ENCODE measurements around the gene RBMS2.
"Not testable (repeated sequence)": the region's sequence is repeated elsewhere in the genome, so short reads cannot be mapped to it uniquely, and the experiment has no call there.

RBMS2 gene

DNA sequence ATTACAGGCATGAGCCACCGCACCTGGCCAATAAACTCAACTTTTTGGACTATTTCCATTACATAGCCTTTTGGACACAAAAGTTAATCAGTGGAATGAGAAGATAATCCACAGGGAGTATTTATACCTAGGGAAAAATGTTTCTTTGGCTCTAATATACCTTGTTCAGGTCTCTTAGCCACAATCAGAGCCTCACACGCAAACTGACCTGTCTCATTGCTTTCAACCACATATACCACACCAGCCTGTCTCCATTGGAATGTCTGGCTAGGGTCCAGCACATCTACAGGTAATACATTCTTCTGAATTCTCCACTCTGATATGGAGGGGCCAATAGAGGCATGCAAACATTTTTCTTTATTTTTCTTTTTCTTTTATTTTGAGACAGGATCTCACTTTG is 3.8 kb upstream of the RBMS2 start:
- DNase-seq (ENCODE audit: extremely low read depth in 1 of 2, low read depth in 1 of 2), result no peak

DNA sequence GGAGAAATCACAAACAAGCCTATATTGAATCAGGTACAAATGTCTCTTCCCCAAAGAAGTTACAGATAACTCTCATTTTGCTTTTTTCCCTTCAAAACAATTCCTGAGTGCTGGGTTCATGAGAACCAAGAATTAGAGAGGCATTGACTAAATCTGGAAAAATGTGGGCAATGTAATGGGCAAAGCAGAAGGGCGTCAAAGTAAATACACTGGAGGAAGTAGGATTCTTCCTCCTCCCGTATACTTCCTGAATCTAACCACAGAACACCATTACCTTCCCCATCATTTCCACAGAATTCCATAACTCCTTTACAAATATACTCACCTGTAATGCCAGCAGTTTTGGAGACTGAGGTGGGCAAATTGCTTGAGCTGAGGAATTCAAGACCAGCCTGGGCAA is 3.0 kb upstream of the RBMS2 start:
- no peak for DNase-seq (ENCODE audit: extremely low read depth in 1 of 2, low read depth in 1 of 2)

DNA sequence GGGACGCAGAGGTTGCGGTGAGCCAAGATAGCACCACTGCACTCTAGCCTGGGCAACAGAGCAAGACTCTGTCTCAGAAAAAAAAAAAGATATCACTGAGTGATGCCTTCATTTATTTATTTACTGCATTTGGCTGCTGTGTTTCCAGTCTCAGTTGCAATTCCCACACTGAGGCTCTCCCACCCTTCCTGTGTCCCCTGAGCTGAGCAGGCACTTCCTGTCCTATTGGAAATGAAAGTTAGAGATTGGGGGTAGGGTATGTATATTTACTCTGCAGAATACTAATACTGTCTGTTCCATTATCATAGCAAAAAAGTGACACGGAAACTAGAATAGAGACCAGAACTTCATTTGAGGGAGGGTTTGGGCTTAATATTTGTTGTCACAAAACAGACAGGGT is 1.6 kb upstream of the RBMS2 start:
- no peak for DNase-seq (ENCODE audit: extremely low read depth in 1 of 2, low read depth in 1 of 2)

DNA sequence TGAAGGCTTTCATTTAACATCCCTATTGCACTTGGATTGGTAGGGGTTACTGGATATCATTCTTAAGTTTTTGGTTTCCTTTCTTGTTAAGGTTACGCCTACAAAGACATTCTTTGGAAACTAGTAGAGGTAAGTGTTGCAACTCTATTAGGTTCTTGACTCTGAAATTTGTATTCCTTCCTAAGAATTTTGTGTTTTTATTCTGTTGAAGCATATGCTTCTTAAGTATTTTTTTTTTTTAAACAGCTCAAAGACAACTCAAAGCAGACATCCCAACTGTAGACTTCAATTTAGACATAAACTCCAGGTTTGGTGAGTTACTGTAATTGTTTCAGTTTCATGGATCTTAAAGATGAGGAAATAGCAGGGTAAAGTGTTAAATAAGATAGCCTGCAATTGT is 1.1 kb upstream of the RBMS2 start:
- no peak for DNase-seq (ENCODE audit: extremely low read depth in 1 of 2, low read depth in 1 of 2)

DNA sequence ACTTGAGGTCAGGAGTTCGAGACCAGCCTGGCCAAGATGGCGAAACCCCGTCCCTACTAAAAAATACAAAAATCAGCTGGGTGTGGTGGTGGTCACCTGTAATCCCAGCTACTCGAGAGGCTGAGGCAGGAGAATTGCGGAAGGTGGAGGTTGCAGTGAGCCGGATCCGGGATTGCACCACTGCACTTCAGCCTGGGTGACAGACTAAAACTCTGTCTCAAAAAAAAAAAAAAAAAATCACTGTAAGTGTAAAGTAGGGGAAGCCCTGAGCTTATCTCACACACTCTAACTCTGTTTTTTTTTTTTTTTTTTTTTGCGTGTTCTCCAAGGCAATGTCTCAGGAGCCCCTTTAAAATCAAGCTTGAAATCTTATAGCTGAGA is 421 bp upstream of the RBMS2 start:
- no peak for DNase-seq (ENCODE audit: extremely low read depth in 1 of 2, low read depth in 1 of 2)

DNA sequence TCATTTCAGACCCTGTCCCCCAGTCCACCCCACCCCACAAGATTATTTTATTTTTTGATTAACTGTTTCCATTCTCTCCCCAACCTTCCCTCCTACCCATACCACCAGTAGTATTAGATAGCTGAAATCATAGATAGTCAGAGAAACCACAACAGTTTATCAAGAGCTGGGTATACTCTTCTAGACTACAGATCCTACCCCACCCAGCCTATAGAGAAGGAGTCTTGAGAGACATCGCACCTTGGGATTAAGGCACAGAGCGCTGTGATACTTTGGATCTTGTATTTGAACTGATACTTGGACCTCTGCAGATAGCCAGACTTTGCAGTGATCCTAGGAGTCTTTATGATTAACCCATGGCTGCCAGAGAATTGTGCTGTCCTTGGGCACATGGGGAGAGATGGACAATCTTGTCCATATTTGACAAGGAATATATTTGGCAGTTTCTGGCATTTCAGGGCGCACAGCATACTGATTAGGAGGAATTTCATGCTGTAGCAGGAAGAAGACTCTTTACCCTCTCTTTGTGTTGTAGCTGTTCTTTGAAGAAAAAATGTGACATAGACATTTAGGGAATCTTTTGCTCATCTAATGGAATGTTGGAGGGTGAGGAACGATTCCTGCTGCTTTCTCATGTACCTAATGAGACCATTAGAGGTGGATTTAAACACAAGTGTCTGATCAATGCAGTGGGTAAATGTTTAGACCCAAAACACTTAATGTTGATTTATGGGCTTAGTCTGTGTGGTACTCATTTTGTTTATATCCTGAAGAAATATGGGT is 982 bp downstream of the RBMS2 start:
- no peak for DNase-seq (ENCODE audit: extremely low read depth in 1 of 2, low read depth in 1 of 2)

DNA sequence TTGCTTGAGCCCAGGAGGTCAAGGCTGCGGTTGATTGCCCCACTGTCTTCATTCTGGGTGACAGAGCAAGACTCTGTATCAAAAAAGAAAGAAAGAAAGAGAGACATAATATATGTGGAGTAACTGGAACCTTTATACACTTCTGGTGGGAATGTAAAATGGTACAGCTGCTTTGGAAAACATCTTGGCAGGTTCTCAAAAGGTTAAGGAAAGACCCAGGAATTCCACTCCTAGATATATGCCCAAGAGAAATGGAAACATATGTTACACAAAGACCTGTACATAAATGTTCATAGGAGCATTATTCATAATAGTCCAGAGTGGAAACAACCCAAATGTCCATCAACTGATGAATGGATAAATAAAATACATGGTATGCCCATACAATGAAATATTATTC is 7.2 kb downstream of the RBMS2 start:
- no peak for DNase-seq (ENCODE audit: extremely low read depth in 1 of 2, low read depth in 1 of 2)

DNA sequence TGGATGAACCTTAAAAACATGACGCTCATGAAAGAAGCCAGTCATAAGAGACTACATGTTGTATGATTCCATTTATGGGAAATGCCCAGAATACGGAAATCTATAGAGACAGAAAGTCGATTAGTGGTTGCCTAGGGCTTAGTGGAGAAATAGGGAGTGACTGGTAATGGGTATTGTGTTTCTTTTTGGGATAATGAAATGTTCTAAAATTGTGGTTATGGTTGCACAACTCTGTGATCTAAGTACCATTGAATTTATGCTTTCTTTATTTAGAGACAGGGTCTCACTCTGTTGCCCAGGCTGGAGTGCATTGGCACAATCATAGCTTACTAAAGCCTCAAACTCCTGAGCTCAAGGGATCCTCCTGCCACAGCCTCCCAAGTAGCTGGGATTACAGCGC is 8.0 kb downstream of the RBMS2 start:
- no peak for DNase-seq (ENCODE audit: extremely low read depth in 1 of 2, low read depth in 1 of 2)

DNA sequence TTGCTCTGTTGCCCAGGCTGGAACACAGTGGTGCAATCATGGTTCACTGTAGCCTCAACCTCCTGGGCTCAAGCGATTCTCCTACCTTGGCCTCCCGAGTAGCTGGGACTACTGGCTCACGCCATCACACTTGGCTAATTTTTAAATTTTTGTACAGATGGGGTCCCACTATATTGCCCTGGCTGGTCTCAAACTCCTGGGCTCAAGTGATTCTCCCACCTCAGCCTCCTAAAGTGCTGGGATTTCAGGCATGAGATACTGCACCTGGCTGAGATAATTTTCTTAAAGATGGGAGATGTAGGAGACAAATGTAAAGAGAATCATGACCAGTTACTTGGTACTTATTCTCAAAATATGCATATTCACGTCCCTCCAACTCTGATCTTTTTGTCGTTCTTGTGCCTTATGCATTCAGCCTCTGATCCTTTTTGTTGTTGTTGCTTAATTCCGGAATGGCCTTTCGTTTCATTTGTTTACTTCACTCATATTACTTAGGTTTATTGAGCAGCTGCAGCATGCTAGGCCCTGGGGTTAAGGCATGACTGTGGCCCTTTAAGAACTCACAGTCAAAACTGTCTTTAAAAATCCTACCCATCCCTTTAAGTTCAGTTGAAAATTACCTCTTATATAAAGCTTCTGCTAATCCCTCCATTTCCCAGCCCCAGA is 8.9 kb downstream of the RBMS2 start:
- DNase-seq (ENCODE audit: extremely low read depth in 1 of 2, low read depth in 1 of 2), result no peak

DNA sequence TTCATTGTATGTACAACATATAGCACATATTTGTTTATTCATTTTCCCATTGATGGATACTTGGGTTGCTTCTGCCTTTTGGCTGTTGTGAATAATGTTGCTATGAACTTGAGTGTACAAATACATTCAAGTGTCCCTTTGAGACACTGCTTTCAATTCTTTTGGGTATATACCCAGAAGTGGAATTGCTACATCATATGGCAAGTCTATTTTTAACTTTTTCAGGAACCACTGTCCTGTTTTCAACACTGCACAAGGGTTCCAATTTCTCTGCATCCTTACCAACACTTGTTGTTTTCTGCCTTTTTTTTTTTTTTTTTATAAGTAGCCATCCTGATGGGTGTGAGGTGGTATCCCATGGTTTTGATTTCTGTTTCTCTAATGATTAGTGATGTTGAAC is 15.9 kb downstream of the RBMS2 start:
- DNase-seq (ENCODE audit: extremely low read depth in 1 of 2, low read depth in 1 of 2), result no peak

DNA sequence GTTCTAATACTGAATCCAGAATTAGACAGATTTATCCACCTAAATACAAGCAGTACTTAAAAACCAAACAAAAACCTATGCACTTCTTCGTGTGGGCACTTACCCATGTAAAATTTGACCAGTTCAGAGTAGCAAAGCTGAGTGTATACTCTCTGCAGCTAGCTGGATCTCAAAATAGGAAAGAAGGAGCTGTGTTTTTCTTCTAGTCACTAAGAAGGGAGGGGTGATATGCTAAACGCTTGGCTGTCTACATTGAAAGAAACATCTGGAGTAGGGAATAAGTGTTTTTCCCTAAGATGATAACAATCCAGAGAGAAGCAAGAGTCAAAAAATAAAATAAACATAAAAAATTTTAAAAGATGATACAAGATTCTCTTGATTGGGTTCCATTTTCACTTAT is 20.0 kb downstream of the RBMS2 start:
- DNase-seq (ENCODE audit: extremely low read depth in 1 of 2, low read depth in 1 of 2), result no peak

DNA sequence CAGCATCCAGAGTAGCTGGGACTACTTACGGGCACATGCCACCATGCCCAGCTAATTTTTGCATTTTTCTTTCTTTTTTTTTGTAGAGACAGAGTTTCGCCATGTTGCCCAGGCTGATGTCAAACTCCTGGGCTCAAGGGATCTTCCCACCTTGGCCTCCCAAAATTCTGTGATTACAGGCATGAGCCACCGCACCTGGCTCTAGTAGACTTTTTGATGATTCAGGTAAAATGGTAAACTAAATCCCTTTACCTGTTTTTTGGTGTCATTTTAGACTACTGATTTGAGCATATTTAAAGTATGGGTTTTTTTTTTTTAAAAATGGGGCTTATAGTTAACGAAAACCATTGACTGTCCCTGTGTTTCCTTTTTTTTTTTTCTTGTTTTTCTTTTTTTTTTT is 20.5 kb downstream of the RBMS2 start:
- no peak for DNase-seq (ENCODE audit: extremely low read depth in 1 of 2, low read depth in 1 of 2)

DNA sequence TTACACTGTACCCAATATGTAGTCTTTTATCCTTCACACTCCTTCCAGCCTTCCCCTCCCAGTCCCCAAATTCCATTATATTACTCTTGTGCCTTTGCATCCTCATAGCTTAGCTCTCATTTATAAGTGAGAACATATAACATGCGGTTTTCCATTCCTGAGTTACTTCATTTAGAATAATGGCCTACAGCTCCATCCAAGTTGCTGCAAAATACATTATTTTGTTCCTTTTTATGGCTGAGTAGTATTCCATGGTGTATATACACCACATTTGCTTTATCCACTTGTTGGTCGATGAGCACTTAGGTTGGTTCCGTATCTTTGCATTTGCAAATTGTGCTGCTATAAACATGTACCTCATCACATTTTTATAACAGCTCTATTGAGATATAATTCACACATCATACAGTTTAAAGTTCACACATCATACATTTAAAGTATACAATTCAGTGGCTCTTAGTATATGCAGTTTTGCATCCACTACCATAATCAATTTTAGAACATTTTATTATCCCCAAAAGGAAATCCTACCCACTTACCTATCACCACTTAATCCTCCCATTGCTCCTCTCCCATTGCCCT is 23.5 kb downstream of the RBMS2 start:
- DNase-seq (ENCODE audit: extremely low read depth in 1 of 2, low read depth in 1 of 2), result no peak

DNA sequence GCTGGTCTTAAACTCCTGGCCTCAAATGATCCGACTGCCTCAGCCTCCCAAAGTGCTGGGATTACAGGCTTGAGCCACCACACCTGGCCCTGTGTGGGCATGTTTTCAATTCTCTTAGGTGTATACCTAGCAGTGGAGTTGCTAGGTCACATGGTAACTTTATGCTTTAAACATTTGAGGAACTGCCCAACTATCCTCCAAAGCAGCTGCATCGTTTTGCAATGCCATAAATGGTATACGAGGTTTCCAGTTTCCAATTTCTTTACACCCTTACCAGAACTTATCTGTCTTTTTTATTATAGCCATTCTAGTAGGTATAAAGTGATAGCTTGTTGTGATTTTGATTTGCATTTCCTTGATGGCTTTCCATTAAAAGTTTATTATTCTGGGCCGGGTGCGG is 25.1 kb downstream of the RBMS2 start:
- DNase-seq (ENCODE audit: extremely low read depth in 1 of 2, low read depth in 1 of 2), result no peak

DNA sequence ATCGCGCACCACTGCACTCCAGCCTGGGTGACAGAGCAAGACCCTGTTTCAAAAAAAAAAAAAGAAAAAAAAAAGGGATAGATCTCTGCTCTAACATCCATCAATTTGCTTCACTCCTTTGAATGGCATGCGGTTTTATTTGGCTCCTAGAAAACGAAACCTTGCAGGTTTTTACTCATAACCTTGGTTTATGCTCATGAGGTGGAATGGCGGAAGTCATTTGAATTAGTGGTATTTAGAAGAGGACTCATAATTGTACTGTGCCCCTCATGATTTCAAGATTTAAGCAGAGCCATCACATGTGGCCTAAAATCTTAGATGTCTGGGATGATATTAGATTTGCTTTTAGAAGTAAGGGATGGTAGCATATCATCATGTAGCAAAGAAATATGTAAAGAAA is 29.4 kb downstream of the RBMS2 start:
- DNase-seq (ENCODE audit: extremely low read depth in 1 of 2, low read depth in 1 of 2), result no peak

DNA sequence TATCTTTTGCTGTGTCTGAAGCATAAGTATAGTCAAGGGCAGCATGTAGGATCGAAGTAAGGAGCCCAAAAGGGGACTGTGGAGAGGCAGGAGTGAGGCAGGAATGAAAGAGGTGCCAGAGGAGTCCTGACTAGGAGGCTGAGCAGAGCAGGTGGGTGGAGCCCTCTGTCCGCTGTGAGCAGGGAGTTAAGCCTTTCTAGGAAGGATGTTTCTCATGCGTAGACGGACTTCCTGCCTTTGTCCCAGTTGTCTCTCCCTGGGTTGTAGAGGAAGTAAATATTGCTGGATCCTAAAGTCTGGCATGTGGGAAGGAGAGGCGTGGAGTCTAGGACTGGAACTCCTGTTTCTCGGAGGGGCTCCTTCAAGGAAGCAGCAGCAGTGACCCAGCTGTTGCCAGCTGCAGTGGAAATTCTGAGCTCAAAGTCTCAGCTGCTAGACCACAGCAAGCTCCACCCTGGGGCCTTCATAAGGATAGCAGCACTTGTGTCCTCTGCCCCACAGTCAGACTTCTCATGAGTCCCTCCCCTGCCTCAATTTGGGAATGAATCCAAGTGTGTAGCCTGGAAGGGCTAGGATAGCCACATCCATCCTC is 44.0 kb downstream of the RBMS2 start:
- no peak for DNase-seq (ENCODE audit: extremely low read depth in 1 of 2, low read depth in 1 of 2)

DNA sequence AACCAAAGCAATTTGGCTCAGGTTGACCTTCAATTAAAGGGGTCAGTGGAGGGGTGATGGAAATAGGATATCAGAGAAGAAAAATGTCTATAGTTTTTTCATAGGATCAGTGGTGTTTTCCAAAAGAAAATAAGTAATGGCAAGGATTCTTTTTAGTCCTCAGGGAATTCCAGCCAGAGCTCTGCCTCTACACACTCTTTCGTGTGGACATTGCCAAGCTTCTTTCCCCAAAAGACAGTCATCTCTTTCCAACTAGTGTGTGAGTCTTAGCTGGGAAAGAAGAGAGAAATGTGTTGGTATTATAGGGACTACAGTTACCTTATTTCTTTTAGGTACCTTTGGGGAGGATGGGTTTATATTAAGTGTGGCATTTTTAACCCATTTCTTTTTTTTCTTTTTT is 46.5 kb downstream of the RBMS2 start:
- DNase-seq (ENCODE audit: extremely low read depth in 1 of 2, low read depth in 1 of 2), result no peak

DNA sequence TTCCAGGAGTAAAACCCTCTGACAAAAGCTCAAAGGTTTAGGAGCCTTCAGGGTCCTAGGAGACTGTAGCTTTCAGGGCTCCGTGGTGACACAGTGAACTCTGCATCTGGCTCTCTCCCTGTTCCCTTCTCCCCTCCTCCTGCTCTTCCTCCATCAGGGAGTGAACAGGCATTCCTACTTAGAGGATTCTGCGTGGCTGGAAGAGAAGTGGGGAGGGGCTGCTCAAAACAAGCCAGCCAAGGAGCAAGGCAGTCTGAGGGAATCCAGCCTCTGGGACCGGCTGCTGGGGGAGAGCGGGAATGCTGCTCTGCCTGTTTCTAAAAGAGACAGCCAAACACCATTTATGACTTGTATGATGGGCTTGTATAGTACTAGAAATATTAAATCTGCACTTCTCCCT is 49.5 kb downstream of the RBMS2 start:
- no peak for DNase-seq (ENCODE audit: extremely low read depth in 1 of 2, low read depth in 1 of 2)

DNA sequence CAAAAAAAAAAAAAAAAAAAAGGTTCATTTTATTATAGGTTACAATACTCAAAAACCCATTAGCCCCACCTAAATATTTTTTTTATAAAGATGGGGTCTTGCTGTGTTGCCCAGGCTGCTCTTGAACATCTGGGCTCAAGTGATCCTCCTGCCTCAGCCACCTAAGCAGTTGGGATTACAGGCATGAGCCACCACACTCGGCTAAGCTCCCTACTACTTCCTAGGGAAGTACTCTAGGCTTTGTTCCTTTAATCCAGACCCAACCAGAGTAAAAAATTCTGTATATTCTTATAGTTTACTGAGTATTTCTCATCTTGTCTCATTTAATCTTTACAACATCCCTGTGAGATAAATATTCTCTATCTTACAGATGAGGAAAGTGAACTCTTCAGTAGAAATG is 50.7 kb downstream of the RBMS2 start:
- no peak for DNase-seq (ENCODE audit: extremely low read depth in 1 of 2, low read depth in 1 of 2)

DNA sequence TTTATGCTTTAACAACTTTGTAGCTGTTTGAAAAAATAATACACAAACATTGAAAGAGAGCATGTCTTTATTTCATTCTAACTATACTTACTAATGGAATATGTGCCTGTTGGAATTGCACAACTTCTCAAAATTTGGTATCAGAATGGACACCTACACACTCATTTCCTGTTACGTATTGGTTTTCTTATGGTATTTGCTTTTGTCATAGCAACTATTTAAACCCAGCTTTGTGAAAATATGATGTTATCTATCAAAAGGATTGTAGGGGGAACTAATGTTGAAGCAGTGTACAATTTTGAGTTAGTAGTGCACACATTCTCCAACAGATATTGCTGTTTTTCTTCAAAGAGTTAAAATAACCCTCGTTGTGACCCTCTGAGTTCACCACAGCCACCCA is 52.6 kb downstream of the RBMS2 start:
- no peak for DNase-seq (ENCODE audit: extremely low read depth in 1 of 2, low read depth in 1 of 2)

DNA sequence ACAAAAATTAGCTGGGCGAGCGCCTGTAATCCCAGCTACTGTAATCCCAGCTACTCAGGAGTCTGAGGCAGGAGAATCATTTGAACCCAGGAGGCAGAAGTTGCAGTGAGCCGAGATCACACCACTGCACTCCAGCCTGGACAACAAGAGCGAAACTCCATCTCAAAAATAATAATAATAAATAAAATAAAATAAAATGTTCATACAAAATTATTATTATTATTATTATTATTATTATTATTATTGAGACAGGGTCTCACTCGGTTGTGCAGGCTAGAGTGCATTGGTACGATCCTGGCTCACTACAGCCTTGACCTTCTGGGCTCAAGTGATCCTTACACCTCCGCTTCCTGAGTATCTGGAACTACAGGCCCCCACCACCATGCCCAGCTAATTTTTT is 55.6 kb downstream of the RBMS2 start:
- not testable (repeated sequence) for DNase-seq (ENCODE audit: extremely low read depth in 1 of 2, low read depth in 1 of 2)

DNA sequence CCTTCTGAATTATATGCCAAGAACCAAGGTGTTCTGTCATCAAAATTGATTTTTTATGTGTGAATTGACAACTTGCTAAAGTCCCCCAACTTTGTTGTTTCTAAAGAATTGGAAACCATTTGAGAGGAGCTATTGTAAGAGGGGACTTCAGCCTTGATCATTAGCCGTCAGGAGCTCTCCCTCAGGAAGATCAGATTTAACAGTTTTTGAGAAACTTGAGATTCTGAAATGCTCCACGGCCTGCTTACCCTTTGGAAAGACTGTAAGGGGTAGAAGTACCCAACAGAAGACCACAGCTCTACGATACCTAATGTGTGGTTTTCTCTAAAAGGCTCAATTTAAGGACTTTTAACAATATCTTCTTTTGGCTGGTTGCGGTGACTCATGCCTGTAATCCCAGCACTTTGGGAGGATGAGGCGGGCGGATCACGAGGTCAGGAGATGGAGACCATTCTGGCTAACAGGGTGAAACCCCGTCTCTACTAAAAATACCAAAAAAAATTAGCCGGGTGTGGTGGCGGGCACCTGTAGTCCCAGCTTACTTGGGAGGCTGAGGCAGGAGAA is 57.4 kb downstream of the RBMS2 start:
- DNase-seq (ENCODE audit: extremely low read depth in 1 of 2, low read depth in 1 of 2), result no peak

Measured in activated CD8-positive, alpha-beta memory T cell treated with anti-CD3 and anti-CD28 coated beads for 1 hour (primary cell).